ENCODE results near the gene SFTPA1.
"Not testable (repeated sequence)": the region's sequence is repeated elsewhere in the genome, so short reads cannot be mapped to it uniquely, and the experiment has no call there.

Gene SFTPA1

DNA sequence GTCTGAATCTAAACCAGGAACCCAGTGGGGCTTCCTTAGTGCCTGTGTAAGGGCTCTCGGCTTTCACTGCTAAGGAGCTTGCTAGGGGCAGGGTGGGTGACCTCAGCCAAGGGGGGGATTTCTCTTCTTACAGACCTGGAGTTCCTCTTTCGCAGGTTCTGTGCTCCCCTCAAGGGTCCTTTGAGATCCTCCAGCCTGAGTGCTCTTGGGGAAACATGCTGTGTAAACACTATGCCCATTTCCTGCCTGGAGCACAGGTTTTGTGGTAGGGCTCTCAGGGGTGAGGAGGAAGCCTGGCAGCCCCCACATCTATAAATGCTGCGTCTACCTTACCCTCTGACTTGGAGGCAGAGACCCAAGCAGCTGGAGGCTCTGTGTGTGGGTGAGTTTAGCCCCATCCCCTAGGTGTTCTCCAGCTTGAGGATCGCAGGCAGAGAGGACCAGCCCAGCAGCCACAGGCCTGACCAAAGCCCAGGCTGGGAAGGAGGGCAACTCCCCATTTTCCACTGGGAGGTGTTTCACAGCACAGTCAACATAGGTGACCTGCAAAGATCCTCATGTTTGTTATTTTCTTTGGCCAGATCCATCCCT lies at the start of gene SFTPA1:
Gene SFTPA1 (plus strand): TSS at position 339 of the 591 bp plus-strand sequence. CDS start 887 bp downstream, outside the sequence.
- DNase-seq (ENCODE audit: low read depth), result no peak

DNA sequence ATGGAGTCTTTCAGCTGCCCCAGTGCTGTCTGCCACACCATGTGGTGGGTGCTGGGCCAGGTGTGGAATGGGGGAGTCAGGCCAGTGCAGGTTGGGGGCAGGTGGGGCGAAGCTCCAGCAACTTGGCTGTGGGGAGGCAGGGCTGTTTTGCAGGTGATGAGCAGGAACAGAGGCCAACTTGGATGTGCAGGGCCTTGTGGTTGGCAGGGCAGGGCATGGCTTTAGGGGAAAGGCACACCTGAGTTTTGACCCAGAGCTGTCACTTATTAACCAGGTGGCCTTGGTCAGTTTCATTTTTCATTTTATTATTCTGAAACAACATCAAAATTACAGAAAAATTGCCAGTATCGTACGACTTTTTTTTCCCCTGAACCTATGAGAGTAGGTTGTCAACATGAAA lies 49.5 kb upstream of the SFTPA1 start:
- no peak for DNase-seq (ENCODE audit: low read depth)

GRCh38 chr10:79562135-79562756 lies 48.5 kb upstream of the SFTPA1 start:
- DNase-seq (ENCODE audit: low read depth), result peak; percentile 49

GRCh38 chr10:79563426-79563825 lies 47.3 kb upstream of the SFTPA1 start:
- no peak for DNase-seq (ENCODE audit: low read depth)

GRCh38 chr10:79570624-79571023 lies 40.1 kb upstream of the SFTPA1 start:
- DNase-seq (ENCODE audit: low read depth), result not testable (repeated sequence)

- DNase-seq (ENCODE audit: low read depth), result no peak
These were observed 31.4 kb upstream of the SFTPA1 start for GRCh38 chr10:79579361-79579760.

- DNase-seq (ENCODE audit: low read depth), result no peak
These were observed 29.7 kb upstream of the SFTPA1 start for GRCh38 chr10:79581044-79581443.

DNA sequence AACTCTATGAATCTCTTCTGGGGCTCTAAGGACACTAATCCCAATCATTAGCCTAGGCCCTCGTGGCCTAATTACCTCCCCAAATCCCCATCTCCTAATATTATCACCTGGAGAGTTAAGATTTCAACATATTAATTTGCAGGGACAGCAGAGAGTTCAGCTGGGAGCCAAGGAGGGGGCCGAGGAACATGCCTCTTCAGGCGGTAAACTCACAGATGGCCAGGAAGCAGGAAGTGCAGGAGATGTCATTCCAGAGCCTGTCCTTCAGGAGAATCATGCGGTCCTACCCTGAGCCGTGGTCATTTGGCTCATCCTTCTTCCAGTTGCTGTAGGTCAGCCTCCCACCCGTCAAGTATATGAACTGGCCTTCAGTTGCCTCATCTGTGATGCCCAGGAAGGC lies 28.6 kb upstream of the SFTPA1 start:
- no peak for DNase-seq (ENCODE audit: low read depth)

DNA sequence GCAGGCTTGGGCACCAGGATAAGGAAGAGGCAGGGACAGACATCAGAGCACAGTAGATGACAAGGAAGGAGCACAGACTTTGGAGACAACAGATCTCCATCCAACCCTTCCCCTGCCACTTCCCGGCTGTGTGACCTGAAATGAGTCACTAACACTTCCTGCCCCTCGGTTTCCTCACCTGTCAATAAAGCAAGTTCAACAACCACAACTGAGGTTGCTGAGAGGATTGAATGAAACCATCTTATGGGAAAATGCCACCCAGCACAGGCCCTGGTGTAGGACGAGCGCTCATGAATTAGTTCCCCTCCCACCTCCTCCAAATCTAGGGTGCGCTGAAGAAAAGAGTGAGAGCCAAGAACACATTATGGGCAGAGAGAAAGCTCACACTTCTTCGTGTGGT lies 27.8 kb upstream of the SFTPA1 start:
- DNase-seq (ENCODE audit: low read depth), result not testable (repeated sequence)

DNA sequence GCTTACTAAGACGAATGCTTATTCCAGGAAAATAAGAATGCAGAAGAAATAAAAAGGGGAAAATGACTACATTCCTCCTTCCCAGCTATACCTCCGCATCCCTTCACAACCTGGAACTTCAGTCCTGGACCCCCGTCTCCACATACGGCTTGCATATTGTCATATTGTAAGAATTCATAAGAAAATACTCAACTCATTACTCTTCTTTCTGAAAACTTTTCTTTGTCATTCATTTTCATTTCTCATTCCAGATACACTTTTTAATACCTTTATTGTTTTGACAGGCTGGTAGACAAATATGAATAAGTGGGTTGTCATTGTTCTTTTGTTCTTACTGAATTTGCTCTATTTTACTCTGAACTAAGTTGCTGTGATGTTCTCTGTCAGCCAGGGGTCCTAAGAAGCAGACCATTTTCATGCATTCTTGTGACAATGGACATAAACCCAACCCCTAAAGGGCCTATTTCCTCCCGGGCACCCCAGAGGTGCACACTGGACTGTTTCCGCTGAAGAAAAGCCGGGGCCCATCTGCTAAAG lies 27.2 kb upstream of the SFTPA1 start:
- DNase-seq (ENCODE audit: low read depth), result no peak

DNA sequence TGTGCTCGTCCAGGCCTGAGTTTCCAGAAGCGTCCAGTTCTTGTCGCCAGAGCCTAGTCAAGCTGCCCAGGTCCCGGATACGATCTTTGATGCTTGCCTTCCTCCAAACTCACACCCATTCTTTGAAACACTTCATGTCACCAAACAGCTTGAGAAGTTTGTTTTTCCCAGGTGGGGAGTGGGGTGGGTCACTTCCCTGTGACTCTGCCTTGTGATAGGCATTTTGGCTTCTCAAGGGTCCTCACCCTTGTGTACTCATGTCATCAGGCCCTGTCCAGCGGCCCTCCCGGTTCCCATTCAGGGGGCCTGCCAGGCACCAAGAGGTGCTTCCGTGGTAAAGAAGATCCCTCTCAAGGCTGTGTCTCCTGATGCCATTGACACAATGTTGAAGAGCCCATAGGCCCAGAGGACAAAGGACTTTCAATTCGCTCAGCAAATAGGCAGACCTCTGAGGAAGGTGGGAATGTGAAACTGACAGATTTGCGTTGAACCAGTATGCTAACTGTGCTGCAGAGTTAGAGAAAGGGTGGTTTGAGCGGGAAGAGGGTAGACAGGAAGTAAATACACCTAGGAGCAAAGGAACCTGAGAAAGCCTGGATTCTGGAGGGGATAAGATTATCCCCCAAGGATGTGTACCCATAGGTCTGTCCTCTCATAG lies 24.7 kb upstream of the SFTPA1 start:
- DNase-seq (ENCODE audit: low read depth), result no peak

GRCh38 chr10:79586933-79587332 lies 23.8 kb upstream of the SFTPA1 start:
- DNase-seq (ENCODE audit: low read depth), result no peak

- no peak for DNase-seq (ENCODE audit: low read depth)
These were observed 21.9 kb upstream of the SFTPA1 start for GRCh38 chr10:79588800-79589199.

- no peak for DNase-seq (ENCODE audit: low read depth)
These were observed 17.4 kb upstream of the SFTPA1 start for GRCh38 chr10:79593377-79593776.

DNA sequence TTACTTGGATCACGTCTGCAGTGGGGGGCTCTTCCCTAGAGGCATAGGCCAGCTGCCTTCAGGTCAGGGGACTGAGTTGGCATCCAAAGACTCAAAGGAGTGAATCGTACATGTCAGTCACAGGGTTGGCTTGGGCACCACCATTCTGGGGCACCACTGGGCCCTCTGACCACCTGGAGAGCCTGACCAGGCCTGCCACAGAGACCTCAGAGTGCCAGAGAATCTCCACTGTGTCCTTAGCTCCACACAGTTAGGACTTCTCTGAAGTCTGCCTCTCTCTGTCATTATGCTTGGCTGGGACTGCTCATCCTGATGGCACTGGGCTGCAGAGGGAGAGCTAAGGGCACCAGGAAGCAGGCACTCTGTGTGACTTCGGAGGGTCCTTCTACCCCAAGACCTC lies 16.2 kb upstream of the SFTPA1 start:
- DNase-seq (ENCODE audit: low read depth), result not testable (repeated sequence)

DNA sequence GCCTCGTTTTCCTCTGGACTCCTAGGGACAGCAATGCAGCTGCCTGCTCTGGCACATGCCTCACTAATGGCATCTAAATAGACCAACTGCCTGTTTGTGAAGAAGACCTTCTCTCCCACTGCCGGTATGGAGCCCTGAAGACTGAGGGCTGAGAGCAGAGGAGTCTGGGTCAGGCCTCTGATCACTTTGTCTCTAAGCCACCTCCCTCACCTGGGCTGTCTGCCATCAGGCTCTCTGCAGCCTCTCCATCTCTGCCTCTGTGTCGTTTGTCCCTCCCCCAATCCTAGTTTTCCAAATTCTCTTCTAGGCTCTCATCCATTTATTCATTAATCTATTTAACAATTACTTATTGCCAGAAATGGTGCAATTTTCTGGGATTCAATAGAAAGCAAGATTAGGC lies 15.2 kb upstream of the SFTPA1 start:
- DNase-seq (ENCODE audit: low read depth), result no peak

GRCh38 chr10:79599644-79600043 lies 11.1 kb upstream of the SFTPA1 start:
- DNase-seq (ENCODE audit: low read depth), result not testable (repeated sequence)

DNA sequence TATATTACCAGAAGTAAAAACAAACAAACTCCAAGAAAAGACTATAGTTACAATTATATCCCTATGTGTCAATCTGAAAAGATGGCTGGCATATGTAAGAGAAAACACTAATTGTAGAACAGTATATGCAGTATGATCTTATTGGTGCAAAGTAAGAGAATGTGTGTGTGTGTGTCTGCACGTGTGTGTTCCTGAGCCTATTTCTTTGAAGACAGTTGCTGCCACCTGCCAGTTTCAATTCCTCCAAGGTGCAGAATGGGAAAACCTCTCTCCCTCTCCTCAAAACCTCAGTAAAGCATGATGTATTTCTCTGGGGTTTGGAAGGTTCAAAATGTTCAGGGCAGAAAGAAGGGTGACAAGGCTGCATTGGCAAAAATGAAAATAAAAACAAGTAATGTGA lies 8.8 kb upstream of the SFTPA1 start:
- no peak for DNase-seq (ENCODE audit: low read depth)

GRCh38 chr10:79602953-79603352 lies 7.8 kb upstream of the SFTPA1 start:
- no peak for DNase-seq (ENCODE audit: low read depth)

- no peak for DNase-seq (ENCODE audit: low read depth)
These were observed 6.4 kb upstream of the SFTPA1 start for GRCh38 chr10:79604294-79604693.

- no peak for DNase-seq (ENCODE audit: low read depth)
These were observed 5.4 kb upstream of the SFTPA1 start for GRCh38 chr10:79605308-79605707.

DNA sequence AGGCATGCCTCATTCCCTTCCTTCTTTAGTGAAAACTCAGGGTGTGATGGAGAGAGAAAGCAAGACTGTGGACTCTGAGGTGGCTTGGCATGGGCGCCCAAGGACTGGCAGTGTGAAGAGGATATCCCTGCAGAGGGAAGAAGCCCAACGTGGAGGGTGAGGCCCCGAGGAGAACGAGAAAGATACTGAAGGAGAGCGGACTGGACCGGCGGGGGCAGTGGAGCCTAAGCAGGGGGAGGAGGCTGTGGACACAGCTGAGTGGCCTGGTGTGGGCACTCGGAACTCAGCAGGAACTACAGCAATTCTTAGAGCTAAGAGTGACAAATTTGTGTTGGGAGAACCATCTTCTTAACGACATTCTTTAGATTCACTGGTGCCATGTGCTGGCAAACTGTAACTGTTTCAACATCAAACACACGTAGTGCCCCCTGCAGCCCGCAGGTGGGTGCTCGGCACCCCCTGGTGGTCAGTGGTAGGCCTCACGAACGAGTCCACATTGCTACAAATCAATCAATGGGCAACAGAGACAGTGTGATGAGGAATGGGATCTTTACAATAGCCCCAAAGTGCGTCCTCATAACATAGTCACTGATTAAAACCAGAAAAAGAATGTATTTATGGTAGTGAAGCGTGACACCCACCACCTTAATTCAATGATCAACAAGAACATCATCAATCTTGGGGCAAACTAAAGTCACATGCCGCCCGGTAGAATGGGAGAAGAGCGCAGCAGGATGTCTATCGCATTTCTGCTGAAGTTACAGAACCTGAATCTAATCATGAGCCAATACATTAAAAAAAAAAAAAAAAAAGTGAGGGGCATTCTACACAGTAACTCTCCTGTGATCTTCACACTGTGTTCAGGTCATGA lies 2.0 kb upstream of the SFTPA1 start:
- peak; percentile 17 for DNase-seq (ENCODE audit: low read depth)
